GM12891 (cell line): ENCODE measurements around the gene BHLHA15. TPM values are rescaled to one million over a fixed set of nuclear protein-coding genes. Genes with fewer than 3 reads are reported as not detected.
A peak's percentile ranks its signal among the peaks of the same experiment; 100 is the strongest.

Experiments
- DNase-seq: peaks from one replicate; pipeline ENCODE4 v3.0.0; 2011; ENCODE audit warnings: low spot score; ENCODE audit not compliant: insufficient read length
- FAIRE-seq: peaks from 2 replicates; lab custom pipeline; 2011; peaks lifted over from hg19 to GRCh38; lab: Jason Lieb, UNC
- PAX5 ChIP-seq: IDR thresholded peaks from 2 replicates; pipeline ENCODE4 v1.6.1; 2011; ENCODE audit warnings: low read length, moderate library complexity, mild to moderate bottlenecking; ENCODE audit not compliant: insufficient read depth, severe bottlenecking
- POLR2A ChIP-seq: IDR thresholded peaks from 2 replicates; pipeline ENCODE4 v1.6.1; 2011; ENCODE audit warnings: low read depth, low read length, control low read depth
- POLR2AphosphoS5 ChIP-seq: IDR thresholded peaks from 2 replicates; pipeline ENCODE4 v1.6.1; 2011; ENCODE audit warnings: low read depth, low read length, control low read depth
- POU2F2 ChIP-seq: IDR thresholded peaks from 2 replicates; pipeline ENCODE4 v1.6.1; 2011; ENCODE audit warnings: low read depth, mild to moderate bottlenecking, control low read depth, low read length, moderate library complexity
- SPI1 ChIP-seq: IDR thresholded peaks from 2 replicates; pipeline ENCODE4 v1.6.1; 2011; ENCODE audit warnings: low read depth, low read length, control low read depth
- TAF1 ChIP-seq: IDR thresholded peaks from 2 replicates; pipeline ENCODE4 v1.6.1; 2011; ENCODE audit warnings: low read depth, low read length, control low read depth
- polyA plus RNA-seq: library from polyadenylated mRNA; unstranded; fragments of >200 nt; gene quantifications from one replicate; pipeline ENCODE4 v1.2.1, GENCODE V29; 2012; ENCODE audit warnings: low read depth, missing spikeins, inconsistent platforms; ENCODE audit not compliant: missing spikeins

BHLHA15 gene
- polyA plus RNA-seq, result 0.33 TPM

DNA sequence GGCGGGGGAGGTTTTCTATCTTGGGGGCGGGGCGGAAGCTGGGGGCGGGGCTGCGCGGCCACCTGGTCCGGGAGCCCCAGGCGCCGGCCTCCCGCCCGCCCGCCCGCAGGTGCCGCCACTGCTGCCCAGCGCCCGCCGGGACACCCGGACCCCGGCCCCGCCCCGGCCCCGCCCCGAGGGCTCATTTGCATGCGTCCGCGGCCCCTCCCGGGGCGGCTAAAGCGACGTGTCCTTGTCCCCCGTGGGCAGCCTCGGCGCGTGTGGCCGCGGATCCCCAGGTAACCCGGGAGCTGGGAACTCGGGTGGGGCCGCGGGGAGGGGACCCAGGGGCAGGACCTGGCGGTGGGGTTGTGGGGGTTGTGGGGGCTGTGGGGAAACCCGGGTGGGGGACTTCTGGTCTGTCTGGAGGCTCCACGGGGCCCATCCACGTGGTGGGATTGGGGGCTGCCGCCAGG, at the start of gene BHLHA15:
TSS of gene BHLHA15 (plus strand) at position 219 of the 455 bp plus-strand sequence. CDS start 871 bp downstream, outside the sequence.
- TF ChIP-seq SPI1, result no peak
- no peak for TF ChIP-seq POLR2AphosphoS5
- TF ChIP-seq TAF1, result no peak
- no peak for TF ChIP-seq POU2F2
- no peak for TF ChIP-seq POLR2A
- no peak for TF ChIP-seq PAX5
- FAIRE-seq, result no peak
- no peak for DNase-seq

DNA sequence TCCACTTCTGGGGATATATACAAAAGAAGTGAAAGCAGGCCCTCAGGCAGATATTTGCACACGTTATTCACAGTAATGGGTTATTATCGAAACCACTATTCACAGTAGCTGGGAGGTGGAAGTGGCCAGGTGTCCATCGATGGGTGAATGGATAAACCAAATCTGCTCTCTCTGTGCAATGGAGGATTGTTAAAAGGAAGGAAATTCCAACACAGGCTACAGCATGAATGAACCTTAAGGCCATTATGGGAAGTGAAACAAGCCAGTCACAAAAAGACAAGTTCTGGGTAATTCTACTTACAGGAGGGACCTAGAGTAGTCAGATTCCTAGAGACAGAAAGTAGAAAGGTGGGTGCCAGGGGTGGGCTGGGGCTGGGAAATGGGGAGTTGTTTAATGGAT, 48.5 kb upstream of the BHLHA15 start:
- no peak for FAIRE-seq
- DNase-seq, result no peak
- TF ChIP-seq SPI1, result peak; percentile 88
- no peak for TF ChIP-seq POLR2A
- no peak for TF ChIP-seq TAF1

DNA sequence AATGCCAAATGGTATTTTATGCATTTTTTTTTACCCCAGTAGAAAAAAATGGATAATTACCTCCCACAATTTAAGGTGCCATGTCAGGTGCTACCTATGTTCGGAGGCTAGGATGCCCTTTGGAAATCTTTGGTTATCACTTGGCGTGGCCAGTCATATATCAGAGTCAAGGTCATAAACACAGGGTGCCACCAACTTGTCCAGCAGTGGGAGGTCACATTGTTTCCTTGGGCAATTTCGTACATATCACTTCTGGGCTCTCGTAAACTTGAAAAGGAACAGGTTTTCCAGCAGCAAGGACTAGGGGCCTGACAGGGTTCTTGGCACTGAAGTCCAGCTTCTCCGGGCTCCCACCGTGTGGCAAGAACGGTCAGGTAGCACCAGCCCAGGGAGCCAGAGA, 48.0 kb upstream of the BHLHA15 start:
- TF ChIP-seq TAF1, result no peak
- TF ChIP-seq SPI1, result no peak
- no peak for TF ChIP-seq POU2F2
- no peak for TF ChIP-seq PAX5
- no peak for TF ChIP-seq POLR2AphosphoS5
- TF ChIP-seq POLR2A, result no peak
- DNase-seq, result no peak
- FAIRE-seq, result no peak

DNA sequence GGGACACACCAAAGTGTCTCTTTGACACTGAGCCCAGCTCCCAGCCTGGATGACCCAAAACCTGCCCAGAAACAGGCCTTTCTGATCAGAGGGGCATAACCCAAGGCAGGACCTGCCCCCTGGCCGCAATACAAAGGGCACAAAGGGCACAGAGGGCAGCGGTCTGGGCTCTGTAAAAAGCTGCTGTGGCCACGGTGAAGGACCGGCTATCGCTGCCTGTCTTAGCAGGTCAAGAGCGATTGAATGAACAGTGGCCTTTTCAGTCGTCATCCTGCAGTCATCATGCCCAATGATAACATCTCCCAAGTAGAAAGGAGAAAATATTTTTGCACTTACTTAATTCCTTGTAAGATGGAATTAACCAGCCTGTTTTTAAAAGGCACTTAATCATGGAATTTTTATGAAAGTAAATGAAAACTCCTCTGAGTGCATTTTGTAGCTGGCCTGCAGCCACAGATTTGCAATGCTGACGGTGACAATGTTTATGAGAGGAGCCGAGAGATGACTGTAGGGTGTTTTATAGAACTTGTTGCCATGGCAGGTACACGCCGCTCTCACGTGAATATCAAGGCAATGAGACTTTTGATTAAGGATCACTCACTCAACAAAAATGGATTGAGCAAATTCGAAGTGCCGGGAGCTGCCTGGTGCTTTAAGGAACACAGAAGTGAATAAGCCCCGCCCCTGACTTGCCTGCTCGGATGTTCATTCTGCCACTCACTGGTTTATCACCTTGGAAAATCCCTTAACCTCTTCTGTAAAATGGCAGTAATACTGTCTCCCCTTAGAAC, 47.3 kb upstream of the BHLHA15 start:
- DNase-seq (no peak), FAIRE-seq (no peak)
- TF ChIP-seq PAX5 (no peak), TAF1 (no peak), SPI1 (no peak), POLR2AphosphoS5 (no peak), POU2F2 (no peak), POLR2A (no peak)

DNA sequence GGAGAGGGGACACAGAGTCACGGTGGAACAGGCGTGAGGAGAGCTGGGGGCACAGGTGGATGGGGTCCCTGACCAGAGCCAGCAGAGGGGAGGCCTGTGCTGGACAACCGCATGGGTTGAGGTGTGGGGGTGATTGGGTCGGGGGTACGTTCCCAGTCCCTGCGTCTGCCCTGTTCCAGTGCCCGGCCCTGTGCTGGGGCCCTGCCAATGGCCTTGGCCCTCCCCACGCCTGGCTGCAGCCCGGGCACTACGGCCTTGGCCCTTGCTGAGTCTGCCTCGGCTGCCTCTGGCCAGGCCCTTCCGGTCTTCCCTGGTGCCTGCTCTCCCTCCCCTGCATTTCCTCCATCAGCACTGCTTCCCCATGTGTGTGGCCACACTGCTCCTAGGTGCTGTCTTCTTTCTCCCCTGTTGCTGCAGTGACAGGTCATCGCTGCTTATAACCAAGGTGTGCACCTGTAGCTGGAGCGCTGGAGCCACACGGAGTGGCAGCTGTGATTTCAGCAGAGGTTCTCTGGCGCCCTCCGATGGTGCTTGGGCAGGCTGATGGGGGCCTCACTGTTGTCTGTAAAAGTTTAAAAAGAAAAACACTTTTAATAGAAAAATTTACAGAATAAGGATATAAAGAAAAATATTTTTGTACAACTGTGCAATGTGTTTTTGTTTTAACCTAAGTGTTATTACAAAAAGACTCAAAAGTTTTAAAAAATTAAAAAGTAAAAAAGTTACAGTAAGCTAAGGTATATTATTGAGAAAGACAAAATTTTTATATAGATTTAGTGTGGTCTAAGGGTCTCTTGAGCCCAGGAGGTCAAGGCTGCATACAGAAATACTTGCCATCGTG, 45.2 kb upstream of the BHLHA15 start:
- peak; percentile 82 for FAIRE-seq
- DNase-seq, result peak; percentile 56
- TF ChIP-seq TAF1 (no peak), POLR2AphosphoS5 (no peak), SPI1 (no peak), PAX5 (no peak), POLR2A (no peak), POU2F2 (no peak)

DNA sequence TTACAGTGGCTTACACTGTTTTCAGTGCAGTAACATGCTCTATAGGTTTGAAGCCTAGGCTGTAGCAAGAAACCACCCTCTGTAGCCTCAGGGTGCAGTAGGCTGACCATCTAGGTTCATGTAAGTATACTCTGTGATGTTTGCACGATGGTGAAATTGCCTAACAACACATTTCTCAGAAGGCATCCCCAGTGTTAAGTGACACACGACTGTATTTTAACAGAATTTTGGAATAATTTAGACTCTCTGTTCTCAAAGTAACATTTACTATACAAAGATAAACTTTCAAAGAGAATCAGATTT, 44.6 kb upstream of the BHLHA15 start:
- DNase-seq, result no peak
- no peak for FAIRE-seq

DNA sequence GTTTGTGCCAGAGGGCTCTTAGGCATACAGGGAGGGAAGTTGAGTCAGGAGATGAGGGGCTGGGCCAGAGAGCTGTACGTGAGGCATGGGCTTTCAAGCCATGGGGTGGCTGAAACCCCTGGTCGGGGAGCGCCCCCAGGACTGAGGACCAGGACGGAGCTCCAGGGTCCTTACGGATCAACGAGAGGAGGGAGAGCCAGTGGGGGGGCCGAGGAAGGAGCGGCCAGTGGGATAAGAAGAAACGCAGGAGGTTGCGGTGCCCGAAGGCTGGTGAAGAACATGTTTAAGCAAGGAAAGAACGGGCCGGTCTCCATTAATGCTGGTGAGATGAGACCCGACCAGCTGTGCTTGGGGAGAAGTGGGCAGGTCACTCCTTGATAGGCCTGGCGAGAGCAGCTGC, 43.6 kb upstream of the BHLHA15 start:
- DNase-seq, result no peak
- TF ChIP-seq PAX5 (no peak), POLR2AphosphoS5 (no peak), POU2F2 (no peak), POLR2A (no peak), SPI1 (no peak), TAF1 (no peak)
- FAIRE-seq, result no peak

More for the DNA sequence above, 44.6 kb upstream of the BHLHA15 start:
- TF ChIP-seq TAF1 (no peak), PAX5 (no peak), POLR2A (no peak)

DNA sequence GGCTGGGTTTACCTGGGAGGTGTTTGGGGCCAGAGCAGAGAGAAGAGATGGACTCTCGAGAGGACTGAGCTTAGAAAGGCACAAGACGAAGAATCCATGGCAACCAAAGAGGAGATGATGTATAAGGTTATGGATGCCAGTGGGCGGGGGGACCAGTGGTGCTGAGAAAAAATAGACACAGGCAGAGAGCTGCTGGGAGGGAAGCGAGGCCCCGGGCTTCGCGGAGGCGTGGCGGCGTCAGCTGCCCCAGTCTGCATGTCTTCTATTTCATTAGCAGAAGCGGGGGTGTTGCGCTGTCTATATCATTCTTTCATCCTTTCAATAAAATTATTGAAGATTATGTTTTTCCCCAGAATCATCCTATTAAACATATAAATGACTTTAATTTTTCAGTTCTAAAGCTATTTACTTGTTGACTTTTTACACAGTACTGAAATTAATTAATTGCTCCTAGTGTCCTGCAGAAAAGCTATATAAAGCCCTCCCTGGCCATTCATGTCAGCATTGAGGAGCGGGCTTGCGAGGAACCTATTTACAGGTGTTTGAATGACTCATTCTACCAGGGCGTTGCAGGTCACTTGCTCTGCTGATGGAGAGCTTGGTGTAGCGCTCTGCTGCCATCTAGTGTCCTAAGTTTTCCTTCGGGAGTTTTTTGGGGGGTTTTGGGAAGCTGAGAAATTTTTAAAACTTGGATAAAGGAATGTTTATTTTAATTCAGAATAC, 42.9 kb upstream of the BHLHA15 start:
- DNase-seq (no peak), FAIRE-seq (no peak)
- TF ChIP-seq POLR2AphosphoS5 (no peak), POLR2A (no peak), PAX5 (no peak), SPI1 (no peak), POU2F2 (no peak), TAF1 (no peak)

DNA sequence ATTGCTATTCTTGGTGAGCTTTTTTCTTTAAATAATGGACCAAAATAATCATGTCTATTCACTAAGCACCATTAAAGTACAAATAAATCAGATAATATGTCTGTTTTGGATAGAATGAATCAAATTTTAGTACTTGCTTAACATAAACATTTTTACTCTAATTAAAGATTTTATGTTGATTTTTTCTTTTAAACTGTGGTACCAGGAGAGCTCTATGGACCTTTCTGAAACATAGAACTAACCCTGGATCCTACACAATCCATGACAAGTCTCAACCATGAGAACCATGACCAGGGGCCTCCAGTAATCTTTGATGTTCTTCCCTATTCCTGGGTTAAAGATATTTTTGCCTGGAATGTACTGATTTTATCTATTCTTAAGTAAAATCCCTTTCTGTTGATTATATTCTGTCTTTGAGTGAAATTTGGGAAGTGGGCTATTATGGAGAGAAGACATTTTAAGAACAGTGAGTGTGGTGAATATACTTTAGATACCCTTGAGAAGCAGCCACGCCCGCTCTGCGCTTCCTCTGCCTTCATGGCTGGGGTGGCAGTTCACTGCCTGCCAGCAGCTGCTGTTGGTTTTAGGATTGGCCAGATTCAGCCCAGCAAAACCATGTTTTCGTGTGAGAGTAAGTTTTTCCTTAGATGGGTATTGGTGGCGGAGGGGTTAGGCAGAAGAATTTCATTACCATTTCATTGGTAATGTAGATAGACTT, 42.2 kb upstream of the BHLHA15 start:
- TF ChIP-seq TAF1 (no peak), POLR2A (no peak), POU2F2 (no peak), SPI1 (no peak), PAX5 (no peak), POLR2AphosphoS5 (no peak)
- FAIRE-seq, result no peak

More for the DNA sequence above, 42.2 kb upstream of the BHLHA15 start:
- no peak for DNase-seq
